ENCODE data around the gene VPS35L.

Gene VPS35L

DNA sequence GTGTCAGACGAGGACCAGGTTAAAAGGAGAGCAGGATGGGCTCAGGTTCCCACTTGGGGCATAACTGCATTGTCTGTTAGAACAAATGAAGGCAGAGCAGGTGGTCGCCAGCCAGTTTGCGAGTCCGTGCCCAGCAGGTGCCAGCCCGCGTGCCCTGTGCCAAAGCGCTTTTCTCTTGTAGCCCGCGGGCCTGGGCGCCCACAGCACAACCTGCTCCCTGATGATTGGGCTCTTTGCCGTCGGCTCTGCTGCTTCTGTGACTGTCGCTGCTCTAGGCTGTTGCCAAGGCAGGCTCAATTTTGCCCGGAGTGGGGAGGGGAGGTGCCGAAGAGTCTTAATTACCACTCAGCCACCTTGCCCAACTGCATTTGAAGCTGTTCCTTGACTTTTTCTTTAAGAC, 141.5 kb downstream of the VPS35L start:
- DNase-seq: no peak

DNA sequence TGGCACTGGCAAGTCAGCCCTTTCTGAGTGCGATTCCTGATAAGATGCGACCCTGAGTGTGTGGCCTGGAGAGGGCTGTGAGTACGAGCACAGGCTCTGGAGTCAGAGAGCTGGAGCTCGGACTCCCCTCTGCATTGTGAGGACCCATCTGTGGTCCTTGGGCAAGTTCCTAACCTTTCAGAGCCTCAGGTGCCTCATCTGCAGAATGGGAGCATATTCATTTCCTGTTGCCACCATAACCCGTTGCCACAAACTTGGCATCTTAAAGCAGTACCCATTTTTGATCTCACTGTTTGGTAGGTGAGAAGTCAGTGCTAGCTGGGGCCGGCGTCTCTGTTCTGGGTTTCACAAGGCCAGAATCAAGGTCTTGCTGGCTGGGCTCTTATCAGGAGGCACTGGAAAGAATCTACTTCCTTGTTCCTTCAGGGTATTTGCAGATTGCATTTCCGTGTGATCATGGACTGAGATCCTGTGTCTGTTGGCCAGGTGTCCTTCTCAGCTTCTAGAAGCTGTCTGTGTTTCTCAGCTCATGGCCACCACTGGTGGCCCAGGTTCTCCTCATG, 142.3 kb downstream of the VPS35L start:
- DNase-seq: no peak

DNA sequence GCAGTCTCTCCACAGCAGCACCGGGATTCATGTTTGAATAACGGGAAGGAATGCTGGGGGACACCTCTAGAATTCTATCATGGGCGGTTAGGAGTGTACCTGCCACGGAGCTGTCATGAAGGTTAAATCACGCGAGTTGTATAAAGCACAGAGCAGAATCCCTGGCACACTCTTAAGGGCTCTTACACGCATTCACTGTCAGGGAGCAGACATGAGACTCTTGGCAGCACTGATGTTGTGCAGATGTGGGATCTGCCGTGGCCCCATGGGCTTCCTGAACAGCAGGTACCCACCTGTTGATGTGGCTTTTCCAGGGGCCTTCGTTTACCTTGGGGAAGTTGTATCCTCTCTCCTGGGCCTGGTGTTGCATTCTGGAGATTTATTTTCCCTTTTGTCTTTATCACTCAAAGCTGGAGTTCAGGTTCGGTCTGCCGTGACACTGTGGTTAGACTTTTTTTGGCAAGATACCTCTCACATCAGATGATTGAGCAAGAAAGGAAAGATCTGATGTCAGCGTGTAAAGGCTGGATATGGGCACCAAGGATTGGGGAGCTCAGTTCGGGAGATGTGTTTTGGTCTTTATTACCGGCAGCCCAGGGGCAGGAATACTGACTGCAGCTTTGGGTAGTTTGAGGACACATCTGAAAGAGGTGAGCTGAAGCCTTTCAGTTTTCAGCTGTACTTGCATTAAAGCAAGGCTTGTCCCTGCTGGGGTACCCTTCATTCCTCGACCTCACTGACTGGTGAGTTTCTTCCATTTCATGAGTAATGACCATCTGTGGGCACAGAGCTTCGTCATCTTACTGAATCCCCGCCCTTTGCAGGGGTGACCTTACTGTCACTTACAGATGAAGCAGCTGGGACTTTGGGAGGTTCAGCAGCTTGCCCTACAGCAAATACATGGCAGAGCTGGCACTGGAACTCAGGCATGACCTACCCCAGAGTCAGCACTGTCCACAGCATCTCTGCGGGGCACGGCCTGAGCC, 143.3 kb downstream of the VPS35L start:
- DNase-seq: no peak

DNA sequence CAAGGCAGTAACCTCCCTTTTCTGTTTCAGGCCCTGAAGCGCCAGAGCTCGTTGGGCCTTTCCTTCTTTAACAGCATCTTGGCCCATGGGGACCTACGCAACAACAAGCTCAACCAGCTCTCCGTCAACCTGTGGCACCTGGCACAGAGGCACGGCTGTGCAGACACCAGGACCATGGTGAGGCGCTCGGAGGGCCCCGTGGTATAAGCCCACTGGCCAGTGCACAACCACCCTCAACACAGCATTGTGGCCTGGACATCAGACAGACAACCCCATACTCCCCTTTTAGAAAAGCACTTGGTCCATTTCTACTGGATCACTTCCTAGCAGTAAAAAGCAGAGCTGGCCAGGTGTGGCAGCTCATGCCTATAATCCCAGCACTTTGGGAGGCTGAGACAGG, 144.0 kb downstream of the VPS35L start:
- DNase-seq: no peak

DNA sequence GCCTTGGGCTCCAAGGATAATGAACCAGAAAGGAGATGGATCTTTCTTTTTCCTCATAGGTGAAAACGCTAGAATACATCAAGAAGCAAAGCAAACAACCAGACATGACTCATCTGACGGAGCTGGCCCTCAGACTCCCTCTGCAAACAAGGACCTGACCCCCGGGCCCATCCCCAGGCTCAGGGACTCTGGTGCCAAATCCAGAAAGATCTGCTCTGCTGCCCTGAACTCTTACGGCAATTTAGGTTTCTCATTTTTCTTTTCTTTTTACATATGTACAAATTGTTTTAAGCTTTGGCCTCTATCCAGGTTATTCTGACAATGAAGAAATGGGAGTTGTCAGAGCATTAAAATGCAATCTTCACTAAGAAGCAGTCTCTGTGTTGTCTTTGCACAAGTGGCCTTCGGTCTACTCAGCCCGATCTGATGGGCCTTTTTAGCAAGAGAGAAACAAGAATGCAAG, 144.8 kb downstream of the VPS35L start:
- no peak for DNase-seq

DNA sequence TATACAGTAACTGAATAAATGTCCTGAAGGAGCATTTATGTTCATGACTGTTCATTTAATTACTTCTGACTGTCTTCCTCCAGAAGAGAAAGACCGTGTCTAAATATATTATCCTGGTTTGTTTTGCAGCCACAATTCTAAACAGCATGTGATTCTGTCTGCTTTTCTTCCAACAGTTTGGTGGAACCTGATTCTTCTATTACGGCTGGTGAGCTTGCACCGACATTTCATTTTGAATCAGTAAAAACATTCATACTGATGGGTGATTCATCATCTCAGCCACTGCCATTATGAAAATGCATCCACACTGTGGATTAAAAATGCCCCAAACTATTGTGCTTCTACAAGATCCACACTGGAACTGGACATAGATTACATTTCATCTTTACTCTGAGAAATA, 145.6 kb downstream of the VPS35L start:
- no peak for DNase-seq

DNA sequence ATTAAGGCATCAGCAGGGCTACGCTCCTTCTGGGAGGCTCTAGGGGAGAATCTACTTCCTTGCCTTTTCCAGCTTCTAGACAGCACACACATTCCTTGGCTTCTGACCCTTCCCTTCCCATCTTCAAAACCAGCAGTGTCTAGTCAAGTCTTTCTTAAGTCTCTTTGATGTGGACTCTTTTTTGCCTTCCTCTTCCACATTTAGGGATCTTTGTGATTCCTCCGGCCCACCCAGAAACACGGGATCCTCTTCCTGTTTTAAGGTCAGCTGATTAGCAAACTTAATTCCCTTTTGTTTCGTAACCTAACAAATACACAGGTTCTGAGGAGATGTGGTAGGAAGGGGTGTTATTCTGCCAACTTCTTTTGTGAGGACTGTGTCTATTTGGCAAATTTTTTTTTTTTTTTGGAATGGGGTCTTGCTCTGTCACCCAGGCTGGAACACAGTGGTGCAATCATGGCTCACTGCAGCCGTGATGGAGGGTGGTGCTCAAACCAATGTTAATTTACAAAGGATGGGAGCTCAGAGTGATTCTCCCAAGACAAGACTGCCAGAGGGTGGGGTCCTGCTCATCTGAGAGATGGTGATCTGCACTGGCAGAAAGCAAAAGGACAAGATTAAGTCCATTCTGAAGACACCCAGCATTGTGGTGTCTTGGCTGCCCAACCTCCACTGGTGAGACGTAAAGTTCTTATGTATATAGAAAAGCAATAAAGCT, 147.8 kb downstream of the VPS35L start:
- no peak for DNase-seq

DNA sequence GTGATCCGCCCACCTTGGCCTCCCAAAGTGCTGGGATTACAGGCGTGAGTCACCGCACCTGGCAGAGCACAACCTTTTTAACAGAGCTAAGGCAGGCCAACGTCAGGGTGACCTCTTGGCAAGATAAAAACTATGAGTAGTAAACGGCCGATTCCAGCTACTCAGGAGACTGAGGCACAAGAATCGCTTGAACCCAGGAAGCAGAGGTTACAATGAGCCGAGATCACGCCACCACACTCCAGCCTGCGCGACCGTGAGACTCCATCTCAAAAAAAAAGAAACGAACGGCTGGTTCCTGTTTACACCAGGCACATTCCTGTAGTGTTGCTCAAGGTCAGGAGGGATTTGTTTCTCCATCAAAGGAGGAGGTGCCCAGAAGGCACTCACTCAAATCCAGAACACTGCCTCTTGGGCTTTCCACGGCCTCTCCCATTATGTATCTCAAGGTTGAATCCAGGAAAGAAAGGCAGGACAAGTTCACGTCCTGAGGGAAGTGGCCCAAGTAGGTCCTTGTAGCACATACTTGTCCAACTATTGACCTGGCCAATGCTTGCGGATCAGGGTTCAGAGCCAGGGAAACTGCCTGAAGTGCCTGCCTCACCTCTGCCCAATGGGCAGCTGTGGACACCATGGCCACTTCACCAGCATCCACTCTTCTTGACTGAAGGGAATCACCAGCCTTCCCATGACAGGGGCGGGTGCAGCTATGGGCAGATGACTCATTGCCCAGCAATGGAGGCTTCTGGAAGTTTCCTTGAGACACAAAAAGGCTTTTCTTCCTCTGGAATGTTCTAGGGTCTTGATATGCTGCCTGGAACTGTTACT, 149.0 kb downstream of the VPS35L start:
- no peak for DNase-seq

DNA sequence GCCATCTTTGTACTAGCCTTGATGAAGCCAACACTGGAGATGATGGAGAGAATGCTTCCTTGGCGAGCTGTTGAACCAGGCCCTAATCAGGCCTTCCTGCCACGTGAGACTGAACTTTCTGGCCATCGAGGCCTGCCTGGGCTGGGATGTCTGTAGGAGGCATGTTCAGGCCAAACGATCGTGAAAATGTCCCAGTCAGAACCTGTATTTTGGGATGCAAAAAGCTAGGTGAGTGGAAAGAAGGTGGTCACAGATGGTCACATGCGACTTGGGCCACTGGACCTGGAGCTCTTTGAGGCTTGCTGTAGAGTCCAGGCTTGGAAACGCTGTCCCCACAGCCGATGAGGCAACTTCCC, 149.6 kb downstream of the VPS35L start:
- no peak for DNase-seq

DNA sequence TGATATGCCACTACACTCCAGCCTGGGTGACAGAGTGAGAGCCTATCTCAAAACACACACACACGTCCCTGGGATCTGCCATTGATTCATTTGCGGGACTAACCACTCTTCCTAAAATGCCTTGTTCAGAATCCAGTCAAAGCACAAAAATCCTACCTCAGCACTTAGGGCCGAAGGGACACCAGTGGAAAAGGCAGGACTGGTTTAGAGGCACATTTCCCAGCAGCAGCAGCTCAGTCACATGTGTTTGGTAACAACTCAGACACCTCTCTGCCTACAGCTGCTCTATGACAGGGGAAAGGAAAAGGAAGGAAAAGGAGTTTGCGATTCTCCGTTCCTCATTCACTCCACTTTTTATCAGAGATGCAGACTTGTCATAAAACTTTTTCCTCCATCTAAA, 150.3 kb downstream of the VPS35L start:
- no peak for DNase-seq

DNA sequence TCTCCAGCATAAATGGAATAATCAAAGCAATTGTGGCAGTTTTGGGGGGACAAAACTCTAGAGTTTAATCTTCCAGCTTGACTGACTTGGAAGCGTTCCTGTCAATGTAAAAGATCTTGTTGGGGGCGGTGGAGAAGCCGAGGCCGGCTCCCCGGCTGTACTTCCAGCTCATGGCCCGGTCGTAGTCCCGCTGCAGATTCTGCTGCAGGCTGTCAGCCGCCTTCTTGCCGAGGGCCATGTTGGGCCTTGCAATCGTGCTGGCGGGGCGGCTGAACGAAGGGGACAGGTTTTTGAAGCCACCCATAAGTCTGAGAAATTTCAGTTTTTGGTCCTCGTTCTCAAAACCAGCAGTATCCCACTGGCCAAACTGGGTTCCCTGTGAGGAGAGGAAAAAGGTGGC, 151.3 kb downstream of the VPS35L start:
- DNase-seq: no peak

DNA sequence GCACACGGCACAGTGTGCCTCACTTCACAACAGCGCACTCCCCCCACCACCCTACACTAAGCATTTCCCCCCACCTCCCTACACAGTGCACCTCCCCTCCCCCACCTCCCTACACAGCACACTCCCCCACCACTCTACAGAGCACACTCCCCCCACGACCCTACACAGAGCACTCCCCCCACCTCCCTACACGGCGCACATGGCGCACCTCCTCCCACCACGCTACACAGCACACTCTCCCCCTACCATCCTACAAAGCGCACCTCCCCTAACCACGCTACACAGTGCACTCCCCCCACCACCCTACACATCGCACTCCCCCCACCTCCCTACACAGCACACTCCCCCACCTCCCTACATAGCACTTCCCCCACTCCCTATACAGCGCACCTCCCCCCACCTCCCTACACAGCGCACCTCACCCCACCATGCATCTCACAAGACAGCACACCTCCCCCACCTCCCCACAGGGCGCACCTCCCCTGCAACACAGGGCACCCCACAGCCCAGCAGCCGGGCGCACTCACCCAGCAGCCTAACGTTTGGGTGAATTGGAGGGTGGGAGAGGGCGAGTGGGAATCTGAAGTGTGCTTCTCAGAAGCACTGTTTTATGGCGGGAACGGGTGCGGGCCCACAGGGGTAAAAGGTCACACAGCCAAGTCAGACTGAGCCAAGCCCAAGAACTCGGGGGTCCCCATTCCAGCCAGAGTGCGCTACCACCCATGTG, 152.2 kb downstream of the VPS35L start:
- DNase-seq: no peak

DNA sequence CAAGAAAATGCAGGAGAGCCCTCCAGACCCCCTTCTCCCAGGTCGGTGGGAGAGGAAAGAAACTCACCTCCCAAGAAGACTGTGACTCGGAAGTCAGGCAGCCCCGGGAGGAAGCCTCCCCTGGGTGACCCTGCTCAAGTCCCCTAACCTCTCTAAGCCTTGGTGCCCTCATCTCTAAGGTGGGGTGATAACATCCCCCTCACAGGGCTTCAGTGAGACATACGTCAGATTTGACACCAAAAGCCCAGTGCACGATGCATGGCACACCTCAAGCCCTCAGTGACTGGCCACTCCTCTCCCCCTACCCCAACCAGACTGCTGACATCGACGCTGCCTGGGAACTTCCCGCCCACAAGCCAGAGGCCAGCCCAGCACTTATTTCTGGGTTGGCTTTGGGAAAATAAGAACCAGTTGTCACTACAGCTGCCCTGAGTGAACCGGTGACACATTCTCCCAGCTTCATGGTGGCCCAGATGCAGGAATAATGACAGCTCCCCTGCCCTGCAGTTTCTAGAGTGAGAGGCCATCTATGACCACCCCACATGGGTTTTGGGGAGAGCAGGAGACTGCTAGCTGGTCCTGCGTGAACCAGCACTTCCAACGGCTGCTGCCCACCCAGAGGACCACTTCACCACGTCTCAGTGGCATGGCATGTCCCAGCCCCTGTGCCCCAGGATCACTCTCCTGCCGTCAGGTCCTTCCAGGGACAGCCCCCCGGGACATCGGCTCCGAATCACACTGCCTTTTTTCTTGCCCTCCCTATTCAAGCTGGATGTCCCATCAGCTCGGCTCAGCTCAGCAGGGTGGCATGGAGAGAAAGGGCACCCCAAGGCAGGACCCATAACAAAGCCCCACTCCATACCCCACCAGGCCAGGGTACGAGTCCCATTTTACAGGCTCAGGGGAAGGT, 153.0 kb downstream of the VPS35L start:
- no peak for DNase-seq

DNA sequence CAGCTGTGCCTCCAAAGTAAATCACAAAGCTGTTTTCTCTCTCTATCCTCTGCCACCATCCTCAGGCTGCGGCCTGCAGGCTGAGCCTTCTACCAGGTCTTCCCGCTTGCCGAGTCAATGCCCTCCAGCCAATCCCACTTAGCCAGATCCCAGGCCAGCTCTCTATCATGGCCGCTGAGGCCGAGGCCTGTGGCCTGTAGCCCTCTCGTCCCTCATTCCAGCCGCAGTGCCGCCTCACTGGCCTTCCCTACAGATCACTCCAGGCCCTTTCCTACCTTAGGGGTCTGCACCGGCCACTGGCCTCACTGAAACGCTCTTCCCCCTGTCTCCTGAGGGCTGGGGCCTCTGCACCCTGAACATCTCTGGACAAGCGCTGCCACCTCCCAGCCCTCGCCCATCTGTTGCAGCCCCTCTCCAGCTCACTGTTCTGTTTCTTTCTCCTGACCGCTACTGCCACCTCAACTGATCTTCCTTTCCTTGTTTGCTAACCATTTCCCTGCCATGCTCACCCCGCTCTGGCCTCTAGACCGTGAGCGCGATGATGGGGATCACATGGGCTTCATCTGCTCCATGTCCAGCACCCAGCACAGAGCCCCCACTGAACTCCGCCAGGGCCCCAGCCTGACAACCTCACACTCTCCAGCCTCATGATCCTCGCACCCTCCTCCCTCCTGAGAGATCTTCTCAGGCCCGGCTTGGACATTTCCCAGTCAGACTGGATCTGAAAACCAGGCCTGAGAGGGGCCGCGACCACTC, 154.1 kb downstream of the VPS35L start:
- DNase-seq: no peak

DNA sequence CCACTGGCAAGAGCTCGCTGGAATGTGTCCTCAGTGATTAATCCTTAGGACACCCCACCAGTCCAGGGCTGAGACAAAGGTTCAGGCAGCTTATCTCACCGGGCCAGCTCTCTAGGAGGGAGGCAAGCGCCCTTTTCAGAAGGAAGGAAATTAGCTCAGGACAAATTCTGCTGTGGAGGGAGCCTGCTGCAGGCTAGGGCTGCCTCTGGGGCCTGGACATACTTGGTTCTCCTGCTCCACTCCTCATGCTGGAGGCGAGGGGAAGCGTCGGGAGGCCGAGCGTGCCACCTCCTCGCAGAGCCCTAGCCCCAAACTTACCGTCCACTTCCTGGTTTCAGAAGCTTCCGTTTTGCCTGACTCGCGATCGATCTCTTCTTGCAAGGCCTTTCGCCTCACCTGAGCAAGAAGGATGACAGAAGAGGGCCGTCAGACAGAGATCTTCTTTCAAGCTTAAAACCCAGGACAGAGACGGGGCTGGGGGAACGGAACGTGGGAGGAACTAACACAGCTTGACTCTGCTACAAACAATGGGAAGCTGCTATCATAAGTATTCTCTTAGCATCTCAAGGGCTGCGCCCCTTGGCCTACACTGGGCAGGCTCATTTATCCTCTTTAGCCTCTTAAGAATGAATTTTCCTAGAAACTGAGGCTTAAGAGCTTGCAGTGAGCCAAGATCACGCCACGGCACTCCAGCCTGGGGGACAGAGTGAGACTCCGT, 154.8 kb downstream of the VPS35L start:
- no peak for DNase-seq

DNA sequence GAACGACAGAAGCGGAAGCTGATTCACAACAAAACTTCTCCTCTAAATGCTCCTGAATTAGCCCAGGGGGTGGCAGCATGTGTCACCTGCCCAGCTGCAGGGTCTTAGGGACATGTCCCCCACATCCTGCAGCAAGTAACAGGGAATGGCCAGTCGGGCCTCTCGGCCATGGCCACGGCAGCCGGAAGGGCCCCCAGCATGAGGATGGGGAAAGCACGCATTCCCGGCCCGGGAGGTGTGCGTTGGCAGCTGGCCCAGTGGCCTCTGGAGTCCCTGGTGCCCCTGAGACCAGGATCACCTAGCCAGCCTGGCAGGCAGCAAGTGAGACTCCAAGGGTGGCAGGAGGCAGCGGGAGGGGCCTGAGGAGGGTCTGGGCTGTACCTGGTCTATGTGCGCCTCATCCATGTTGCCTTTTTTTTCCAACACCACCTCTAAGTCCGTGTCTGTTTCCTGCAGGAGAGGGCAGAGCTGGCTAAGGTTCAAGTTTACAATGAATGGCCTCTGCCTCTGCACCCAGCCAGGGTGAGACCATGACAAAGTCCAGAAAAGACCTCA, 155.6 kb downstream of the VPS35L start:
- no peak for DNase-seq

DNA sequence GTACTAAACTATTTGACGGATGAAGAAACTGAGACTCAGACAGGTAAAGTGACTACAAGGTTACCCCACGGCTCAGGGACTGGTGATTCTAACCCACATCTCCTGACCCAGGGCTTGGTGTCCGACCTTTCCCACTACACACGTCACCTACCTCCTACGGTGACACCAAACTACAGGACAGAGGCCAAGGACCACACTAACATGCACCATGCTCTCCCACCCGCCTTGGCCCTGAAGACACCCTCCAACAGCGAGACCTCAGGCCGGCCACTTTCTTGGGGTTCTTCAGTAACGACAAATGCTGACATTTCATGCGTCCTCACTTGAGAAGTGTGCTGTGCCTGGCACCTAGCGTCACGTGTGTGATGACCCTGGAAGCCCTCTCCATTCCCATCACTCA, 156.1 kb downstream of the VPS35L start:
- no peak for DNase-seq

DNA sequence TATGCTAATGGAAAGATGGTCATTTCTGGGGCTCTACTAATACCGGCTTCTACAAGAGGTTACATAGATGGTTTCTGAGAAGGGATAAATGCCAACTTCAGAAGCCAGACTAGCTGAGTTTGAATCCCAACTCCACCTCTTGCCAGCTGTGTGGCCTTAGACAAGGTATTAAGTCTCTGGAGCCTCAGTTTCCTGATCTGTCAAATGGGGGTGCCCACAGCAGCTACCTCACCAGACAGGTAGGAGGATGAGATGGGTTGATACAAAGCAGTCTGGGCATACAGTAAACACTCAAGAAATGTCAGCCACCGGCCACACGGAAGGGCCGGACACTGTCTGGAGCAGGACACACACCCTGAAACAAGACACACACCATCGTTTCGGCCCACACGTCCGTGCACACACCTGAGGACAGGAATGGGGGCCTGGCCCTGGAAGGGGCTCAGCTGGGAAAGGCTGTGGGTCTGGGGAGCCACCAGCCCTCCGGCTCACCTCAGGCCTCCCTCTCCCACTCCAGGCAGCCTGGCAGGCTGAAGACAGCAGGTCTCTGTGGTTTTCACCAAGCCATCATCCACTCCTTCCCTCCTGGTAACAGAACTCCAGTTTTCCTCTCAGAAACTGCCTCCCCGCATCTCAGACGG, 157.0 kb downstream of the VPS35L start:
- no peak for DNase-seq

DNA sequence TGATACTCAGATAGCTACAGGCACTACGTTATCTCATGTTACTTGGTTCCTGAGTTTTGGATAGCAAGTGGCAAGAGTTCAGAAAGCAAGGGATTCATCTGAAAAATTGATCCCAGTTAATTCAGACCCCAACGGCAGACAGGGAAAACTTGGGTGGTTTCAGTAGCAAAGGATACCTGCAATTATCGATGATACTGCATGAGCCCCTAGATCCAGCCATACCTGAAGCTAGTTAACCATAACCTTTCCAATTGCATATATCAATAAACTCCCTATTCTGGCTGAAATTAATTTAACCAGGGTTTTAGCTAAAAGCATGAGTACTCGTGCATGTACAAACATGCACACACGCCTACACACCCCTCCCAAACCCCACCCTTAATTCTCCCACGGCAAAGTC, 158.2 kb downstream of the VPS35L start:
- no peak for DNase-seq

All from CD4-positive, alpha-beta T cell treated with Interleukin-4 for 4 hours (primary cell).